Transverse colon (tissue), 4 donors: ENCODE results near the gene REEP2.
A peak's percentile ranks its signal among the peaks of the same experiment; 100 is the strongest.

Experiments used
- CTCF ChIP-seq, 5 experiments: fragments of 200-600 bp in 3 of 5; fragments of 450-650 bp in 2 of 5; sonication (generic) in 3 of 5; IDR thresholded peaks; 1 replicate in 2 of 5; 2 replicates in 3 of 5; pipeline ENCODE4 v1.5.1; 2016 to 2017; ENCODE audit warnings: antibody characterized with exemption in 5 of 5, inconsistent platforms in 3 of 5, mild to moderate bottlenecking in 2 of 5, moderate library complexity in 1 of 5
- EP300 ChIP-seq: sonication (generic); formaldehyde crosslinking; IDR thresholded peaks from one replicate; pipeline ENCODE4 v1.6.1; 2017; ENCODE audit warnings: antibody characterized with exemption, low read depth
- POLR2AphosphoS5 ChIP-seq, 3 donors: sonication (generic); formaldehyde crosslinking; IDR thresholded peaks; one replicate each; pipeline ENCODE4 v1.6.1; 2016; ENCODE audit warnings: antibody characterized with exemption in 3 of 3

GRCh38 chr5:138472353-138472752 is 33.5 kb downstream of the REEP2 start:
- TF ChIP-seq CTCF (IDR thresholded peaks at IDR 0.05) (no peak), EP300 (no peak), POLR2AphosphoS5 (IDR thresholded peaks at IDR 0.05) (peak in 1 of 3 donors; percentile 20)
